Bronchial epithelial cell (primary cell): Measurements from ENCODE around the gene FGF5. TPM values are rescaled to one million over a fixed set of nuclear protein-coding genes. Genes with fewer than 3 reads are reported as not detected.

Source experiments
- DNase-seq: peaks from one replicate; pipeline ENCODE4 v3.0.0-alpha.2; 2010; ENCODE audit warnings: low read depth
- FAIRE-seq: peaks from 2 replicates; lab custom pipeline; 2011; peaks lifted over from hg19 to GRCh38; lab: Jason Lieb, UNC
- H3K27me3 ChIP-seq: 2 replicates; pipeline ENCODE4 v1.5.1; 2011; ENCODE audit warnings: low read length; ENCODE audit not compliant: control insufficient read depth, insufficient read depth
- H3K36me3 ChIP-seq: 2 replicates; pipeline ENCODE4 v1.5.1; 2011; ENCODE audit warnings: low read length; ENCODE audit not compliant: control insufficient read depth, insufficient read depth
- H3K4me3 ChIP-seq: 2 replicates; pipeline ENCODE4 v1.5.1; 2011; ENCODE audit warnings: mild to moderate bottlenecking, low read depth, low read length, control low read depth
- total RNA-seq: library from RNA; depleted of rRNA; stranded (reverse); fragments of >200 nt; gene quantifications from 2 replicates; pipeline ENCODE4 v1.2.1, GENCODE V29; 2014
- TF ChIP-seq, protein P1 (sequence below): IDR thresholded peaks from 2 replicates; pipeline ENCODE4 v1.5.1; 2011; ENCODE audit warnings: mild to moderate bottlenecking, moderate library complexity, low read length, control low read depth, inconsistent platforms; ENCODE audit not compliant: insufficient read depth, severe bottlenecking

Gene FGF5, protein sequence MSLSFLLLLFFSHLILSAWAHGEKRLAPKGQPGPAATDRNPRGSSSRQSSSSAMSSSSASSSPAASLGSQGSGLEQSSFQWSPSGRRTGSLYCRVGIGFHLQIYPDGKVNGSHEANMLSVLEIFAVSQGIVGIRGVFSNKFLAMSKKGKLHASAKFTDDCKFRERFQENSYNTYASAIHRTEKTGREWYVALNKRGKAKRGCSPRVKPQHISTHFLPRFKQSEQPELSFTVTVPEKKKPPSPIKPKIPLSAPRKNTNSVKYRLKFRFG
- 0.51 and 1.3 TPM in 2 replicates for total RNA-seq

DNA sequence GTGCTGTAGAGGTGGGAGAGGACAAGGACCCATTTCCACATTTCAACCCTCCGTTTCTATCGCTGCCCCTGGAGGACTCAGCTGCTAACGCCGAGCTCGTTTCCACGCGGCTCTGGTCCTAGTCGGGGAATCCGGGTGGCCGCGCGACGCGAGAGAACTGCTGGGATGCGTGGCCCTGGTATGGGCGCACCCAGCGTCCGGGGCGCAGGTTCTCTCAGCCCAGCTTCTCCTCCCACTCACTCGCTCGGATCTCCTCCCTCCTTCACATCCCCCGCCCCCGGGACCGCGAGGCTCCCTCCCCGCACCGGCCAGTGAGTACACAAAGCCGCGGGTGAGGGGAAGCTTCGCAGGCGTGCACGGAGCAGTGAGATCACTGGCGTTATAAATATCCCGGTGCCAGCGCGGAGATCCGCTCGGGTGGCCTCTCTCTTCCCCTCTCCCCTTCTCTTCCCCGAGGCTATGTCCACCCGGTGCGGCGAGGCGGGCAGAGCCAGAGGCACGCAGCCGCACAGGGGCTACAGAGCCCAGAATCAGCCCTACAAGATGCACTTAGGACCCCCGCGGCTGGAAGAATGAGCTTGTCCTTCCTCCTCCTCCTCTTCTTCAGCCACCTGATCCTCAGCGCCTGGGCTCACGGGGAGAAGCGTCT is at the start of gene FGF5:
Gene FGF5, plus strand, starts transcription at position 412 of the 649 bp plus-strand sequence. Its CDS starts 161 bp downstream, at position 573.
- no peak for FAIRE-seq
- peak; percentile 73 for DNase-seq

DNA sequence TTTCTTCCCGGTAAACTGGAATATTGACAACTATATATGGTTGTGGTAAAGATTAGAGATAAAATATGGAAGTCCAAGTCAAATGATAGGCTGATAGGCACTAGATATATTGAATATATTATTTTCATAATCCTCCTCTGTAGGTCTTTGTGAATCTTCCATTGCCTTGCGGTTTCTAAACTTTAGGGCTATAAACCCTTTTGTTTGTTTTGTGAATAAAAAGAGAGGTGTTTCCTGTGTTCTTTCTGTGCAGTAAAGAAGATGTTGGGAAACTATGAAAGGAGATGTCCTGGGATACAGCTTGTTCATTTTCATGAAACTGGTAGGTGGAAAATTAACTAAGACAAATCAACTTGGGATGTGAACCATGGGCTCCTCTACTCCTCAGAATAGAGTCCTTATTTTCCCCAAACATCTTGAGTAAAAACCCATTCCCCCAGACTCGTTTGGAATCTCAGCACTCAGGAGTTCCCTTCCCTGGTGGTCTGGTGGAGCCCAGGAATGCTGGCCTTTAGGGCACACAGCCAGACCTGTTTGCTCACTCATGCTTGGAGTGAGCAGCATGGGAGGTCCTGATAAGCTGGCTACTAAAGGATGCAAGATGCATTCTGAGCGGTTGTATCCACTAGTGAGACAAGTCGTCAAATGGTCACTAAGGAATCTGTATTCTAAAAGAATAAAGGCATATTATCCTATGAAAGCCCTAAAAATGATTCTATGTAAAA is 47.0 kb upstream of the FGF5 start:
- TF ChIP-seq, protein P1, sequence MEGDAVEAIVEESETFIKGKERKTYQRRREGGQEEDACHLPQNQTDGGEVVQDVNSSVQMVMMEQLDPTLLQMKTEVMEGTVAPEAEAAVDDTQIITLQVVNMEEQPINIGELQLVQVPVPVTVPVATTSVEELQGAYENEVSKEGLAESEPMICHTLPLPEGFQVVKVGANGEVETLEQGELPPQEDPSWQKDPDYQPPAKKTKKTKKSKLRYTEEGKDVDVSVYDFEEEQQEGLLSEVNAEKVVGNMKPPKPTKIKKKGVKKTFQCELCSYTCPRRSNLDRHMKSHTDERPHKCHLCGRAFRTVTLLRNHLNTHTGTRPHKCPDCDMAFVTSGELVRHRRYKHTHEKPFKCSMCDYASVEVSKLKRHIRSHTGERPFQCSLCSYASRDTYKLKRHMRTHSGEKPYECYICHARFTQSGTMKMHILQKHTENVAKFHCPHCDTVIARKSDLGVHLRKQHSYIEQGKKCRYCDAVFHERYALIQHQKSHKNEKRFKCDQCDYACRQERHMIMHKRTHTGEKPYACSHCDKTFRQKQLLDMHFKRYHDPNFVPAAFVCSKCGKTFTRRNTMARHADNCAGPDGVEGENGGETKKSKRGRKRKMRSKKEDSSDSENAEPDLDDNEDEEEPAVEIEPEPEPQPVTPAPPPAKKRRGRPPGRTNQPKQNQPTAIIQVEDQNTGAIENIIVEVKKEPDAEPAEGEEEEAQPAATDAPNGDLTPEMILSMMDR, result no peak
- no peaks in the 10 kb centered on the region for H3K36me3 ChIP-seq
- no peak overlapping the region for H3K4me3 ChIP-seq
- no peaks in the 10 kb centered on the region for H3K27me3 ChIP-seq
- FAIRE-seq (no peak), DNase-seq (no peak)

More for the DNA sequence above, at the start of gene FGF5:
- H3K36me3 ChIP-seq, result no peaks in the 10 kb centered on the region
- H3K27me3 ChIP-seq, result no peaks in the 10 kb centered on the region
- peak within 1 kb of the TSS; percentile 72 for H3K4me3 ChIP-seq
- TF ChIP-seq, protein P1, result no peak

DNA sequence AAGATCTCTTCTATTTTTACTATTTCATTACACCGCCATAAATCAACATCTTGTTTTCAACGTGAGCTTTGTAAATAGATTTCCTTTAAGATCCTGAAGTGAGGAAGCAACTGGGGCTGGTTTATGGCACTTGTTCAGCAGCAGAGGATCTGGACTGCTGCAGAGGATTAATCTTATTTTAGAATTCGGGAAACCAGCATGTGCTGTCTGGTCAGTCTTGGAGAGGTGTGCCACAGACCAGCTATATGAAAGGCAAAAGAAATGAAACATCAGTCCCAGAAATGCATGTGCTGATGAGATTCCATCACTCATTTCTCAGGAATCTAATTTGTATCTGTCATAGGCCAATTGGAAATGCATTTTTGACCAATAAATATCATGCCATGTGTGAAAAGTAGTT is 45.8 kb upstream of the FGF5 start:
- TF ChIP-seq, protein P1, result no peak
- DNase-seq, result no peak
- no peak overlapping the region for H3K4me3 ChIP-seq
- no peaks in the 10 kb centered on the region for H3K36me3 ChIP-seq
- no peak for FAIRE-seq
- H3K27me3 ChIP-seq, result no peaks in the 10 kb centered on the region

DNA sequence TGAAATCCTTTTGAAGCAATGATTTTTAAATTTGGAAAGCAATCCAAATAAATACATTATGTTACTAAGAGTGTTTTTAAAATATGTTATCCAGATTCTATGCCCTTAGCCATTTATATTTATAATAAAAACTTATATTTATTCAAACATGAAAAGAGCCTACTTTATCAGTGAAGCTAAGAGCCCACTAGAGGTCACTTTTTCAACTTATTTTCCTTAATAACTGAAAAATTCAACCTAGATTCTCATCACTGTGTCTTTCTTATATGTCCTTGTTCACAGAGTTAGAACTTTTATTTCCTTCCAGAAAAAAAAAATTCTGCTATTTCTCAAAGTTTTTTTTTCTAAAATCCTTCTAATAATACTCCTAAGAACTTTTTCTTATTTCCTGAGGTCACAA is 45.3 kb upstream of the FGF5 start:
- no peak for DNase-seq
- no peaks in the 10 kb centered on the region for H3K36me3 ChIP-seq
- H3K27me3 ChIP-seq, result no peaks in the 10 kb centered on the region
- H3K4me3 ChIP-seq, result no peak overlapping the region
- TF ChIP-seq, protein P1, result peak; percentile 25
- FAIRE-seq, result no peak

DNA sequence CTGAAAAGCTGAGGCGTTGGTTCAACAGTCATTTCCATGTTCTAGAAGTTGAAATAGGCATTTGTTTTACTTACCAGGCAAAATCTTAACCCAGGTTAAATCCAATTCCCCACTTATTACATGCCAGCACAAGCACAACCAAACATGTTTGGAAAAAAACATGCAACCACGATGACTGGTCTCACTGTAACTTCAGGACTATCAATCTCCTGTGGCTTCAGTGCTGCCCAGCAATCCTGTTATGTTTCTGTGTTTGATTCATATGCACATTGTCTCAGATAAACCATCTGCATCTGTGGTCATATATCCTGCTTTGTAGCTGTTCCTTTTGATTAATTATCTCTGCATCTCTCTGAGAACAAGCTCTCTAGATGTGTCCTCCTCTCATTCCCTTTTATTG is 40.9 kb upstream of the FGF5 start:
- peak; percentile 80 for DNase-seq
- no peaks in the 10 kb centered on the region for H3K36me3 ChIP-seq
- no peak for FAIRE-seq
- no peak overlapping the region for H3K4me3 ChIP-seq
- TF ChIP-seq, protein P1, result no peak
- H3K27me3 ChIP-seq, result no peaks in the 10 kb centered on the region
